Anterior cingulate cortex (tissue), 58 donors: Measurements from ENCODE around the gene DMGDH.
A peak's percentile ranks its signal among the peaks of the same experiment; 100 is the strongest.

Source experiments
- DNase-seq, 58 donors: peaks; one replicate each; lab custom pipeline; 2025; lab: John Stamatoyannopoulos, UW

DMGDH gene

DNA sequence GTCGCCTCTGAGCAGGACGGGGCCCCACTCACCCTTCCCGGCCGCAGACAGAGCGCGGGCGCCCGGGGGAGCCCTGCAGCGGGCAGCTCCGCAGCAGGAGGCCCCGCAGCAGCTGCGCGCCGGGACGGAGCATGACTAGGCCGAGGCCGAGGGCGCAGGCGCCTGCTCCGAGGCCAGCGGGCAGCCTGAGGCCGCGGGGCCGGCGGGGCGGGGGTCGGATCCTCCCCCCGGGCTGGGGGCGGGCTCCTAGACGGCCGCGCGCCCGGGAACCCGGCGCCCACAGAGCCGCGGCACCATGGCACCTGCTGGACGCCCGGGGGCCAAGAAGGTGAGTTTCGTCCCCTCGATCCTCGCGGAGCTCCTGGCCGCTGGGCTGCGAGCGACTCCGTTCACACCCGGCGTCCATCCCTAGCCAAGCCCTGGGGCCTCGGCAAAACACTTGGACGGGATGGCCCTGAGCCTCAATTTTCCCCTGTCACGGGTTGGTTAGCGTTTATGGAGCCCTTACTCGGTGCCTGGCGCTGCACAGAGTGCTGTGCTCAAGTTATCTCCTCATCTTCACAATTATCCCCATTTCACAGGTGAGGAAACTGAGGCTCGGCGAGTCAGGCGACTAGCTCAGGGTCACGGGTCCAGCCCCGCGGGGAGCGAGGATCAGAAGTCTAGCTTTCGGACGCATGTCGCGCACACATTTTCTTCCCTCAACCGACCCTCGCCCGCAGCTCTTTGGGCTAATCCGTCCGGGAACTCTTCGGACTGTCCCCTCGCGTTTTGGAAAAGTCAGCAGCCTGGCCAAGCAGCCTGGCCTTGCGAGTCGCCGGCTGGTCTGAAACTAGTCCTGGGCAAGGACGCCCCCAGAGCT, at the start of gene DMGDH, which contains the start of gene BHMT2:
Gene DMGDH, minus strand, starts transcription at position 187 of the 862 bp plus-strand sequence. Its CDS starts 54 bp downstream, at position 133.
Gene BHMT2, plus strand, starts transcription at position 280 of the 862 bp plus-strand sequence. Its CDS starts 16 bp downstream, at position 296.
- peak in 2 of 58 donors; percentile 10 to 14 for DNase-seq

- no peak for DNase-seq
These were observed 43.2 kb upstream of the DMGDH start for GRCh38 chr5:79112703-79113058.

DNA sequence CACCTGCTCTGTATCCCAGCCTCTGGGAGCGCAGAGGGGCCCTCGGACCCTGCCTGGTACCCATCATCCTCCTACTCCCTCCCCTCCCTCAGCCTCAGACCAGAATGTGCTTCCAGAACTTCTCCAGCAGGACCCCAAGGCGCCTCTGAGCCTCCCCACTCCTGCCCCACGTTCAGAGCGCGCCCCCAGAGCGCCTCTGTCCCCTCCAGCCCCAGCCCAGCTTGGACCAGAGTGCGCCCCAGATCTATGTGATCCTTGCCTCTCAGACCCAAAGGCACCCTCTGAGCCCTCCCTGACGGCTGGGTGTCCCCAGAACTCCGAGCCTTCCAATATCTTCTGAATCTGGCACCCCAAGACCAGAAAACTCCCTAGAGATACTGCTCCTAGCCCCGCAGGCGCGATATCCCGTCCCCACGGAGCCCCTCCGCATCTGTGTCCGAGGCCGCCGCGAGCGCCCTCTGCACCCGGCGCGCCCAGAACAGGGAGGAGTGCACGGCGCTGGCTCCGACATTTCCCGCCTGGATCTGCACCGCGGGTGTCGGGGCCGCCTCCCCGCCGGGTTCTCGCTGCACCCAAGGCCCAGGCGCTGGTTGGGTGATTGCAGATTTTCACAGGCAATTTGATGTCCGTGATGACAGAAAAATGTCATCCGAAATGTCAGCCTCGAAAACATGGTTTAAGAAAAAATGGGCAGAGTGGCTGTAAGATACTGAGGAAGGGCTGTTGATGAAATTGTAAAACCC, 42.7 kb upstream of the DMGDH start:
- DNase-seq = no peak

DNA sequence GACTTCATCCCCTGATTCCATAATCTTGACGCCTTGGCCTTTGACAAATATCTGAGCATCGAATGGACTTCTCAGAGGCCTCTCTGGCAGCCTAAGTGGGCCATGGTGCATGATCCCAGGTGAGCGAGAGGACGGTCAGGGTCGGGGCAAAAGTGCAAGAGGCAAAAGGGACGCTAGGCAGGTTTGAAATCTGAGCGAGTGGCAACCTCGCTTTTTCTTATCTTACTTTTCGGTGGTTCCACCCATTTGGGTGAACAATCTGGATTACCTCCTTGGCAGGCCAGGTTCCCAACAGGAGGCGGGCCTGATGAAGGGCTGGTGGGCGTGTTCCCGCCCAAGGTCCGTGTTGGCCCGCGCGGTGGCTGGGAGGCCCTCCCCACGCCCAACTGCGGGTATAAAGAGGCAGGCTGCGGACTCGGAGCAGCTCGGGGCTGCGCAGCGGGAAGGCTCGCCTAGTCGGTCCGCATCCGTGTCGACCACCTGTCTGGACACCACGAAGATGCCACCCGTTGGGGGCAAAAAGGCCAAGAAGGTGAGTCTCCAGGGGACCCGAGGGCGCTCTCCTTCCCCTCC, 42.0 kb upstream of the DMGDH start, which contains the start of gene BHMT:
Gene BHMT, plus strand, starts transcription at position 423 of the 573 bp plus-strand sequence. Its CDS starts 77 bp downstream, at position 500.
- DNase-seq = no peak

DNA sequence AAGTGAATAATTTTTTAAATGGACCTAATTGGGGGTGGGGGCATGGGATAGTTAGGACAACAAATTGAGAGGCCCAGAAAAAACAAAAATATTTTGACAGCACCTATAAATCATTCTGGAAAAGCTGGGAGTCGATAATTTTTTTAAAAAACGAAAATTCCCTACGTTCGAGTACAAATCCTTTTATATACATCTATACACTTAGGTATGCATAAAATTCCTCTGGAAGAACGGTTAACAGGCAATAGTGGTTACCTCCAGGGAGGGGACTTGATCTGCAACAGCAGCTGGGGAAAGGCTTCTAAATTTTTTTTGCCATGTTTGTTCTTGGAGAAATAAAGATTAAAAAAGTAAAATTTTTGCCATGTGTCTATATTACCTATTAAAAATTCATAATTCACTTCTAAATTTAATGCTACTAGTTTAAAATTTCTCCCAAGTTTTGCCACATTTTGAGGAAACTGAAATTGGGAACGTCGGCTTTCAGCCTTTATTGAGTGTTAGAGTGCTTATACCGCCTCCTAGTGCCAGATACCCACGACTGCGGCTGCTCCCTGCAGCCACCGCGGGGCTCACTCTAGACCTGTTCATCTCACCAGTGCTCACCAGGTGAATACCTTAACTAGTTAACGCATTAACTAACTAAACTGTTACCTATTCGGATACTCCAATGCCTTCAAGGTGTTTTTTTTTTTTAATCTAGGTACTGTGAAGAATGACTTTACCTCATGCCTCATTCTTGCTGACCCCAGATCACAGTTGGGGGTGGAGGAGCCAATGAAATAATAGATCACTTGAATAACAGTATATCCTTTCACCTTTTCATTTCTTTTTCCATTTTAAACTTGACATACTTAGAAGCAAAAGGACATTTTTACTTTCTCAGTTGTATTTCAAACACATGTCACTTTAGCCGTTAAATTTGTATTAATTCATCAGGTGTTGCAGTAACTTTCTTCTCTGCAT, 40.3 kb upstream of the DMGDH start:
- DNase-seq = no peak

GRCh38 chr5:79108792-79109191, 39.3 kb upstream of the DMGDH start:
- DNase-seq = no peak

DNA sequence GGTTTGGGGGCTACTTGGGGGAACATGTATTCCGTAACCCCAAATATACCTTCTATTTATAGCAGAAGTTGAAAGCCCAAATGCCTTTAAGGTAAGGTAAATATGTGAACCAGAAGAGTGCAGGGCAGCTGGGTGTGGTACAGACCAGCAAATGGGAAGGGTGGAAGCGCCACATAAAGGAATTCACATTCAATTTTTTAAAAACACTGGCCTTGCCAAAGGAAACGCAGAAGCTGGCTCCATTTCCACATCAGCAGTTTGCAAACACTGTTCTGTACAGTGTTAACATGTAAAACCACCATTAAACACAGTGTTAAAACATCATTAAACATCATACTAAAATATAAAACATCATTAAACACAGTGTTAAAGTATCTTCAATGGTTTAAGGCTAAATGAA, 38.6 kb upstream of the DMGDH start:
- DNase-seq = no peak

GRCh38 chr5:79107020-79107796, 37.7 kb upstream of the DMGDH start:
- DNase-seq = no peak

GRCh38 chr5:79105868-79106267, 36.4 kb upstream of the DMGDH start:
- DNase-seq = no peak

DNA sequence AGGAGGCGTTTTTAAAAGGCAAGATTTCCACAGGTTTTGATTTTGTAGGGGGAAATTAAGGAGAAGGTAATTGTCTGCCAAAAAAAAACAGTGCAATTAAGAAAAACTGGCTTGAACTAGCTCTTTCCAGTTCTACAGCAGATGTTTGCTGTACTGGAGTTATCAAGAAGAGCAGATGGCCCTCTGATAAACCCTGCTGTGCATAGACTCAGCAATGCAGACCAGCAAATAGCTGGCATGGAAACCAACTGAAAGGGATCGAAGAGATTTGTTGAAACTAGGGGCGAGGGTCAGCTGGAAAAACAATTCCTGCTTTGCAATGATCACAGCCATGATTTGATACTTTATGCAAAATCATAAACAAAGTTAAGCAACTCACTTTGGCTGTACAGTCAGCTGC, 24.3 kb upstream of the DMGDH start:
- DNase-seq = peak in 1 of 58 donors; percentile 2

GRCh38 chr5:79091064-79091463, 21.6 kb upstream of the DMGDH start:
- DNase-seq = no peak

DNA sequence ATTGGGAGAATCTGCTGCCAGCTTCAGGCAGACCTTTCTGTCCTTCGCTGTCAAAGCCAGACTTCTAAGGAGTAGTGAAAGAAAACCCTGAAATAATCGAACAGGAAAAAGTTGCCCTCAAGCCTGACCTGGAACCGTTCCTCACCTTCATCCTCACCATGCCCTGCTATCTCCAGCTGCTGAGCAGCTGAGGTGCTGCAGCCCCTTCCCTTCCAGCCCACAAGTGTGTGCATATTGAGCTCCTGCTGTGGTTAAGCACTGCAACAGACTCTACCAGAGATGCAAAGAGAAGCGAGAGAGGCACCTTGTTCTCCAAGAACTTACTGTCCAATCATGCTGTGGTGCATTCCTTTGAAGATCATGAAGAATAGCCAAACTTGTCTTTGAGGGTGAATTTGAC, 19.0 kb upstream of the DMGDH start:
- no peak for DNase-seq

DNA sequence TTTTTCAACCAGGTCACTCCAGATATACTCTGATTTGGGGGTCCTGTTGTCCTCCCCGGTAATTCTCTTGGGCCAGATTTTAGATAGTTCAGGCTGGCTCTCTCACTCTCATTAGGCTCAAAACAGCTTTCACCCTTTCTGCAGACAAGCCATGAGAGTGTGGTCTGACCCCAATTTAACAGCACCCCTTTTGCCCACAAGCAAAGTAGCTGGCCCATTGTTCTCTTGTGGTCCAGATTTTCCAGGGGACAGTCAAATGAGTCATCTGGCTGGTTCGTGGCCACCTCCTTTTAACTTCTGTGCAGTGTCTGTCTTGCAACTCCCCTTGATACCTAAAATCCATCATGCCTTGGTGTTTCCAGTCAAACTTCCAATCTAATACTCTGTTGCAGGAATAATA, 16.6 kb upstream of the DMGDH start:
- DNase-seq = no peak

GRCh38 chr5:79081779-79082178, 12.3 kb upstream of the DMGDH start:
- DNase-seq = no peak

DNA sequence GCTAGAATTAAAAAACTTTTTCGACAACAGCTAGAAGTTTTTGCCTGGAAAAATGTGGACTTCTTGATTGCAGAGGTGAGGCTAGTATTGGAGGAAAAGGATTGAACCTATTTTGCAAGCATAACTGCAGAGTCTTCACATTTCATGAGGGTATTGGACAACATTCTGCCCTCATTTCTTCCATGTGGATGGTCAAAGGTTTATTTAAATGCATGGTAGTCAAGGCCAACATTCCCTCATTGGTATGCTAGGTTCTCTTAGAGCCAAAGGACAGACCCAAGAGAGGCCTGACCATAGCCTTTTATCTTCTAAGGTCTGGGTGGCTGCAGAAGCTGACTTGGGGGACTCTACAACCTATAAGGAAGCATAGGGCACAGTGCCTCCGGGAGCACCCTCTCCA, 11.3 kb upstream of the DMGDH start:
- DNase-seq = no peak

GRCh38 chr5:79077680-79078365, 8.3 kb upstream of the DMGDH start:
- no peak for DNase-seq

DNA sequence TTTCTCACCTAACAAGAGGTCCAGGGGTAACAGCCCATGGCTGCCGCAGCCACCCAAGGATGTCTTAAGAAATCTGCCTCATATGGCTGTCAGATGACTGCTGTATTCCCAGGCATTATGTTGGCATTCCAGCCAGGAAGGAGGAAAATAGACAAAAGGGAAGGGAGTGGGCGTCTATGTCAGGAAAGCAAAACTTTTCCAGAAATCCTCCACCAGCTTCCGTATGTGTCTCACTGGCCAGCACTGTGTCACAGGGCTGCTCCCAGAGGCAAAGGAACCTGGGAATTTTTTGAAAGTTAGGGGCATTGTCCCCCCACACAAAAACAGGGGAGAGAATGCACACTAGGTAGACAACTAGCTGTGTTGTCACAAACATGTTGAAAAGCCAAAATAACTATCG, 7.3 kb upstream of the DMGDH start:
- DNase-seq = no peak

- DNase-seq = no peak
These were observed 6.4 kb upstream of the DMGDH start for GRCh38 chr5:79075646-79076426.
